Kasumi-1 (cell line): ENCODE measurements around the gene CCDC85B.

Experiments
- DNase-seq, 2 experiments: peaks; one replicate each; lab custom pipeline; 2025; lab: John Stamatoyannopoulos, UW

Gene CCDC85B

DNA sequence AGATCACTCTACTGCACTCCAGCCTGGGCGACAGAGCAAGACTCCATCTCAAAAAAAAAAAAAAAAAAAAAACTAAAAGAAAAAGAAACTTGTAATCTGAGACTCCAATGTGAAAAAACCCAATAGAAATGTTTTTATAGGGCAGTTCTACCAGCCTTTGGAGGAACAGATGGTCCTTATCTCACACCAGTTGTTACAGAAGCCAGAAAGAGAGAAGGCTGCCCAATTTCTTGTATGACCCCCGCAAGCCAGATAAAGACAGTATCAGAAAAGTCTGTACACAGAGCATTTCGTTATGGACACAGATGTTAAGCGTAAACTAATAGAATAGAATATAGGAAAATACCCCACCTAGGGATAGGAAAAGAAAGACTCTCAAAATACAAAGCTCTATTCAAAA lies 43.5 kb downstream of the CCDC85B start:
- DNase-seq: no peak

DNA sequence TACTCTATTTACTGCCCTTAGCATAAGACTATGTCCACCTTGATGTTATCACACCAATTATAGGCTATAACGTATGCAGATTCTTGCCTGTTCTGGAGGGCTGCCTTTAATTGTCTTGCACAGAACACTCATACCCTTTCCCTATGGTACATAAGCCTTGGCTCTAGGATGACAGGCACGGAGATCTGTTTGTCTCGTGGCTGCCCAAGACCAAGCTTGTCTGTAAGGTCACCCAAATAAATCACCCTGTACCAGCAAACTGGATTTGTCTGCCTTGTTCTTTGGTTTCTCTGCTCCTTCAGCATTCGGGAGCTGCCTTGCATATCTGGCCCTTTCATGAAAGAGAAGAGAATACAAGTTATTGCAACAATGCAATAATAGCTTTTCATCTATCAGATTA lies 47.3 kb downstream of the CCDC85B start:
- no peak for DNase-seq
